DLD1 (cell line): ENCODE data around the gene TFF3.

Experiments
- in situ Hi-C: cut with HindIII; loops from 2 replicates; pipeline ENCODE4 v1.10.0; 2017; ENCODE audit warnings: low sequenced_read_pairs

The TFF3 gene, protein sequence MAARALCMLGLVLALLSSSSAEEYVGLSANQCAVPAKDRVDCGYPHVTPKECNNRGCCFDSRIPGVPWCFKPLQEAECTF

DNA sequence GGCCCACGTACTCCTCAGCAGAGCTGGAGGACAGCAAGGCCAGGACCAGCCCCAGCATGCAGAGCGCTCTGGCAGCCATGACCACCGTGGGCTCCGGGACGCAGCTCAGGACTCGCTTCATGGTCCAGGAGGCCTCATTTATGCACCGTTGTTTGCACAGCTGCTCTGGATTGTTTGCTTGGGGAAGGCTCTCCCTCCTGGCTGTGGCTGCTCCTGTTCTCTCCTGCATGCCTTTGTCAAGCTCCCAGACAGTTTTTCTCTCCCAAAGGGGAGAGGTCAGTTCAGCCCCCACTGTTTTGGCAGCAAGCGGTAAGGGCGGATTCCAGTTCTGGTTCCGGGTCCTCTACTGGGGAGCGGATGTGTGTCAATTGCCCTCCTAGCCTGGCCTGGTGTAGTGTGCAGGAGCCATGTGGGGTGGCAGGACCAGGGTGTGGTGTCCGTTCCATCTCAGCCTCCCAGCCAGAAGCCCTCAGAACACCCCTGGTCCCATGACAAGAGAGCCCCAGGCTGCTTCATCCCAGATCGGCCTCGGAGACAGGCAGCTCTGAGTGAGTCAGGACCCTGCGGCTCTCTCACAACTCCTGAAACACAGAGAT is at the start of gene TFF3:
TFF3 (minus strand) TSS at position 114 of the 596 bp plus-strand sequence; CDS start at position 79, 35 bp downstream.
- in situ Hi-C loops = no loop called here

DNA sequence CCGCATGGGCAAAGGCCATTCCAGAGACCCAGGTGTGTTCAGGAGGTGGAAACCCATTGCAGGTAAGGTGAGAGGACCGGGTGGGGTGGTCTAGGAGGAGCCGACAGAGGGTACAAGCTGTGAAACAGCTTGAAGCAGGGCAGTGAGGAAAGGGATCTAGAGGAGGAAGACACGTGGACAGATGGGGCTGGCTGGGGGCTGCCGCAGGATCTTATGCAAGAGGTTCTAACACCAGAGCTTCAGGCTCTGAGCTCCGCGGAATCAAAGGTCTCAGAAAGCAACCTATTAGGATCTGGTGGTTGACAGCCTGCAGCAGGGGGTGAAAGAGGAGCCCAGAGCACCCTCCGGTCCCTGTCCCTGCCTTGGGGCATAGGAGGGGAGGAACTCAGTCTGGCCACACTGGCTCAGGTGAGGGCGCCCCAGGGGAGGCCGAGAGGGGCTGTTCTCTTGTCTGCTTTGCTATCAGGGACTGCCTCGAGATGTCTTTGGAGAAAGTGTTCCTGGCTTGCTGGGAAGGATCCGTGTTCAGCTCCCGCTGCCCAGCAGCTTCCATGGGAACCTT is 49.2 kb upstream of the TFF3 start:
- in situ Hi-C loops = no loop called here

DNA sequence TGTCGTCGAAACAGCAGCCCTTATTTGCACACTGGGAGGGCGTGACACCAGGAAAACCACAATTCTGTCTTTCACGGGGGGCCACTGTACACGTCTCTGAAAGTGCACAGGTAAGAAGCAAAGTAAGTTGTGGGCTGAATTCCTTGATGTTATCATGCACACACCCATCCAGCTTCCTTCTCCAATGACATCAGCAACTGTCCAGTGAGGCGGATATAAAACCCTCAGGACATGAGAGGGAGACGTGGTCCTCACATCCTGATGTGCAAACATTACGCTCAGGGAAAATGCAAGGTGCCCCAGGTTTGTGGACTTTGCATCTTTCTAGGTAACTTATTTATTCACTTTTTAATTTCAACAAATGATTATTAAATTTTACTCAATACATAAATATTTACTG is 48.1 kb upstream of the TFF3 start:
- in situ Hi-C loops = no loop called here

DNA sequence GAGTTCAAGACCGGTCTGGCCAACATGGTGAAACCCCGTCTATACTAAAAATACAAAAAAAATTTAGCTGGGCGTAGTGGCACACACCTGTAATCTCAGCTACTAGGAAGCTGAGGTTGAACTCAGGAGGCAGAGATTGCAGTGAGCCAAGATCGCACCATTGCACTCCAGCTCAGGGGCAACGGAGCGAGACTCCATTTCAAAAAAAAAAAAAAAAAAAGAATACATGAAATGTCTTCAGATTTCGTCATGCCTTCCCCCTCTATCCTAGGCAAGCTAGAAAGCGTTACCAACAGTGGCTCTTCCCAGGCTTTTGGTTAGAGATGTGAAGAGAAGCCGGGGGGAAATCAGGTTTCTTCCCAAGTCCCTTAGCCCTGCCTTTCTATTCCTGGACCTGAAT is 47.5 kb upstream of the TFF3 start:
- in situ Hi-C loops = no loop called here

DNA sequence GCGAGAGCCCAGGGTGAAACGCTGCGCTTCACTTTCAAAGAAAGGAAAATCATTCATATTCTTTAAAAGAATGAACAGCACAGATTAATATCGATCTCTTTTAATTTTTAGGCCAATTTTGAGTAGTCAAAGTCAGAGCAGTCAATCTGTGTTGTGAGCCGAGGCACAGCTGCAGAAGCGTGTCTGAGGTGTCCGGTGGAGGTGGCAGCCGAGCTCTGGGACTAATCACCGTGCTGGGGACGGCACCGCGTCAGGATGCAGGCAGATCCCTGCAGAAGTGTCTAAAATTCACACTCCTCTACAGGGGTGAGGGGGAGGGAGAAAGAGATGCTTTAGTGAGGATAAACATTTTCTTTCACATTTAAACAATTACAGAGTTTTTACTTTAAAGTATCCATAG is 47.0 kb upstream of the TFF3 start:
- in situ Hi-C loops = no loop called here

DNA sequence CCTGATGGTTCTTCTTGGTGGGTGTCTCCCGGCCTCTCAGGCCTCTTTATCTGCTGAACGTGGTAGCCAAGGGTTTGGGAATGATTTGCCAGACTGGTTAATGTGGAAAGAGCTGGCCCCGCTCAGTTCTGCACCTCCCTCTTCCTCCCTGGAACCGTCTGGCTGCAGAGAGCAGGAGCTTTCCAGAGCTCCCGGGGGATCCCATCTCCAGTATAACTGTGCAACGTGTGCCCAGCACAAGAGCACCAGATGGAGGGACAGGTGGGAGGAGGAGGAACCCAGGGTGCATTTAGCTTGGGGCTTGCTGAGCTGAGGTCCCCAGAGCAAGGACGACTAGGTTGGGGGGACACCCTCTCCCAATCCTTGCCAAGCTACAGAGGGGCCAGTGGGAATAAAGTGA is 46.1 kb upstream of the TFF3 start:
- in situ Hi-C loops = no loop called here

DNA sequence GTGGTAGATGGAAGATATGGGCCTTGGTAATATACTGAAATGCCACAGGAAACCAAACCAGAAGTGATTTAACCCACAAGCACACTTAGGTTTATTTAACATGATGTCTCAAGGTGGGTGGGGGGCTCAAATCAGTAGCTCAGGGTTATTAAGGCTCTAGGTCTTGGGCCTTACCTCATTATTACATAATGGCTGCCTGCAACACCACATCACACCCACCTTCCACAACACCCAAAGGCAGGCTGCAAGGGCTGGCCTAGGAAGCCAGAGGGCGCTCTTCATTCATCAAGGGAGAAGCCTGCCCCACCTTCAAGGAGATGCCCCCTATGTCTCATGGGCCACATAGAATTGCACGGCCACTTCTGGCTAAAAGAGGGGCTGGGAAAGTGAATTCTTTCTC is 45.1 kb upstream of the TFF3 start:
- in situ Hi-C loops = no loop called here

DNA sequence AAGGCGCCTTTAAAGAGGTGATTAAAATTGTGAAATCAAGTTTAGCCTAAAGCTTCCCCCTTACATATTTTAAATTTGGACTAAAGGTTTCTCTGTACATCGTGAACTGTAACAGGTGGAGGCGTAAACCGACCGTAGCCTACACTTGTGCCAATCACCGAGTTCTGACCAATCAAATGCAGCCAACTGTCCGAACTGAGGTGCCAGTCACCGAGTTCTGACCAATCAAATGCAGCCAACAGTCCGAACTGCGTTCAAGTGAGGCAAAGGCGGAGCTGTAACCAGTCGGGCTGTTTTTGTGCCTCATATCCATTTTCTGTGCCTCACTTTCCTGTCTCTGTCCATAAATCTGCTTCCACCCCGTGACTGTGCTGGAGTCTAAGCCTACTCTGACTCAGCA is 43.7 kb upstream of the TFF3 start:
- in situ Hi-C loops = no loop called here

DNA sequence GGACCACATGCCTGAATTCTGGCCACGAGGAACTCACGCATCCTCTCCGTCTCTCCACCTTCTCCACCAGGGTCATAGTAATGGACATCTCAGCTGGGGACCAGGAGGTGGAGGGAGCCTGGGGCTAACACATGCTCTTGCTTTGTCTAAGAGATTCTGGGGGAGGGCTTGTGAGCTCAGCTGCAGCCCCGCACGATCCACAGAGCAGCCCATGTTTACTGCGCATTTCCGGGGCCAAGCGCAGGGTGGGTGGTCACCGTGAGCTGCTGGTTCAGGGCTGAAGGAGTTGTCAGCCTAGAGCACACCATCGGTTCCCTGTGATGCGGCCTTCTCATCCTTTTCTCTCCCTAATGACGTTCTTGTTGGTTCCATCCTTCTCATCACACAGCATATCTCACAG is 43.1 kb upstream of the TFF3 start:
- in situ Hi-C loops = no loop called here

DNA sequence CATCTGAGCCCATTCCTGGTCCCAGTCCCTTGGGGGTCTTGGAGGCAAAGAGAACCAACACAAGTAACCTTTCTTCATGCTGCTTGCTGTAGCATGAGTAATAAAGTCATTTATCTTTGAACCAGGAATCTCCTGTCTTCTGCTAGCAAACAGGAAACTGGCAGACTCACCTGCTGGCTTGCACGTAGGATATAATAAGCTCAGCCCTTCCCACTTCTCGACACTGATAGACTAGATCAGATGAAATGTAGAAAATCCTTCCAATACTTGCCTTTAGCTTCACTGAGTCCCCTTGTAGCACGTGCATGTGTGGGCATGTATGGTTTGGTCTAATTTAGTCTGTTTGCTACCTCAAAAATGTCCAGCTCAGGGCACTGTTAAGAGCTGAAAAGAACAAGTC is 42.1 kb upstream of the TFF3 start:
- in situ Hi-C loops = no loop called here

DNA sequence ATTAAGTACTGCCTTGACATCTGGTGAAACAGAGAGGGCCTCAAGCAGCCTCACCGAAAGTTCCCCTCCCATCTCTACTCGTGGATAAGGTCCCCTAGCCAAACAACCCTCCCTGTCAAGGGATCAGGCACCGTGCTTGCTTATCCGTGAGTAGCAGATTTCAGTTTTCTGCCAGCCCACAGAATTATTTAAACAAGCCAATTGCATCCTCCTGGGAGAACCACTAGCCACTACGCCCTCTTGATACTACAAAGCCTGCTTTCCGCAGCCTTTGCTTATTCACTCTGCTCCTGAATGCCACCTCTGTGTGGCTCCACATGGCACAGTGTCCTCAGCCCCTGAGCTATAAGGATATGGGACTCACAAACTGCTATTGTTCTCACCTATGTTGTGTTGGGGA is 41.4 kb upstream of the TFF3 start:
- in situ Hi-C loops = no loop called here

DNA sequence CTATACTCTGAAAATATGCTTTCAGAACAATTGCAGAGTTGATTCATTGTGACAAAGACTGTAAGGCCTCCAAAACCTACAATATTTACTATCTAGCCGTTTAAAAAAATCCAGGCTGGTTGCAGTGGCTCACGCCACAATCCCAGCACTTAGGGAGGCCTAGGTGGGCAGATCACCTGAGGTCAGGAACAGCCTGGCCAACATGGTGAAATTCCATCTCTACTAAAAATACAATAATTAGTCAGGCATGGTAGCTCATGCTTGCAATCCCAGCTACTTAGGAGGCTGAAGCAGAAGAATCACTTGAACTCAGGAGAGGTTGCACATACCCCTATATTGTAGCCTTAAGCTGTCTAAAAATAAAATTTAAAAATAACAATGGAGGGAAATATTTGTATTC is 40.8 kb upstream of the TFF3 start:
- in situ Hi-C loops = no loop called here

DNA sequence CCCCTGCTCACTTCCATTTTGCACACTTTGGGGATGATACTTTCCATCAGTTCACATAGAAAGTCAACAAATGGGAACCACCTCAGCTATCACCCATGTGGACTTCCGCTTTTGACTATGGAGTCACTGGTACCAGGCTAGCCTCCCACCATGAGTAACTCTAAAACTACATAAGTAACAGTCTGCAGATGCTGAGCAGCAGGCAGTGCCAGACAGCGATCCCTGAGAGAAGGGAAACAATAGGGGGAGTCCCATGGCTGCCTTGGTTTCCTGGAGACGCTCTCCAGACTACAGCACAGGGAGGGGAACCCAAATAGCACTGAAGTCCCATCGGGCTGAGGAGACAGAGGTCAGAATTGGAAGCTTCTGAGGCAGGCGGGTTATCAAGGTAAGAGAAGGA is 38.4 kb upstream of the TFF3 start:
- in situ Hi-C loops = no loop called here

DNA sequence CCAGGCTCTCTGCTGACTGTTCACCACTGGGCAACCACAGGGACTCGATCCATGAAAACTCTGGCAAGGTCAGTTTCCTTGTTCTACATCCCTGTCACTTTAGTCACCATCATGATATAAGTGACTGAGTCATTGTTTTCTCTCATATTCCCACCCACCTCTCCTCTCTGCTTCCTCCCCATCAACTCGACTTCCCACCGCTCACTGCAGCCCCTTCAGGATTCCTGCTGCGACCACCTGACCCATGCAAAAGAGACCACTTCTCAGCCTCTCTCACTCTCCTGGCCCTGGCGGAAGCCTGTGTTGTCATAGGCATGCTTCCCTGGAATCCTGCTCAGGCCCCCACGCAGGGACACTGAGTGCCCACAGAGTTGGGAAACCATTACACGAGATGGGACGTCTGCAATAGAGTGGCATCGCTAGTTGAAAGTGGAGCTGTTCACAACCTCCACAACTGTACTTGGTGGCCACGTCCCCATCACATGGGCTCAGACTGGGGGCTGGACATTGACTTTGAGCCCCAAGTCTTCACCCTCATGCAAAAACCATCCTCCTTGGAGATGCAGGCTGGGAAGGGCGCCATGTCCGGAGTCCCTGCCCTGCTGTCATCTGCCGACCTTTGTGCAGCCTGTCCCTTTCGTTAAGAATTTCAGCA is 37.4 kb upstream of the TFF3 start:
- in situ Hi-C loops = no loop called here

DNA sequence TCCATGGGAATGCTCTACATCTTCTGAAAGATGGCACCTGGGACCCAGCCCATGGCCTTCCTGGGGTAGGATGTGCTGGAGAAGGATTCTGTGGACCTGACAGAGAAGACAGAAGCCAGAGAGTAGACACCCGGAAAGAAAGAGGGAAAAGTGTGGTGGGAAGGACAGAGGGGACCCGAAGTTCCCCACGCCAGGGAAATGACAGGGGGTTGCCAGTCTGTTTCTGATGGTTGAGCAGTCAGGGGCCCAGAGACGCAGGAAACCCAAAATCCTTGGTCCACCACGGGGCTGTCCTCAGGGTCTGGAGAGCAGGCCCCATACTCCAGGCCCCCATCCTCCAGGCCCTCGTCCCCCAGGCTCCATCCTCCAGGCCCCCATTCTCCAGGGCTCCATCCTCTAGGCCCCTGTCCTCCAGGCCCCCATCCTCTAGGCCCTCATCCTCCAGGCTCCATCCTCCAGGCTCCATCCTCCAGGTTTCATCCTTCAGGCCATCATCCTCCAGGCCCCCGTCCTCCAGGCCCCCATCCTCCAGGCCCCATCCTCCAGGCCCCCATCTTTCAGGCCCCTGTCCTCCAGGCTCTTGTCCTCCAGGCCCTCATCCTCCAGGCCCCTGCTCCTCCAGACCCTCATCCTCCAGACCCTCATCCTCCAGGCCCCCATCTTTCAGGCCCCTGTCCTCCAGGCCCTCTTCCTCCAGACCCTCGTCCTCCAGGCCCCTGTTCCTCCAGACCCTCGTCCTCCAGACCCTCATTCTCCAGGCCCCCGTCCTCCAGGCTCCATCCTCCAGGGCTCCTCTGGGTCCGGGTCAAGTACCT is 36.6 kb upstream of the TFF3 start:
- in situ Hi-C loops = no loop called here

DNA sequence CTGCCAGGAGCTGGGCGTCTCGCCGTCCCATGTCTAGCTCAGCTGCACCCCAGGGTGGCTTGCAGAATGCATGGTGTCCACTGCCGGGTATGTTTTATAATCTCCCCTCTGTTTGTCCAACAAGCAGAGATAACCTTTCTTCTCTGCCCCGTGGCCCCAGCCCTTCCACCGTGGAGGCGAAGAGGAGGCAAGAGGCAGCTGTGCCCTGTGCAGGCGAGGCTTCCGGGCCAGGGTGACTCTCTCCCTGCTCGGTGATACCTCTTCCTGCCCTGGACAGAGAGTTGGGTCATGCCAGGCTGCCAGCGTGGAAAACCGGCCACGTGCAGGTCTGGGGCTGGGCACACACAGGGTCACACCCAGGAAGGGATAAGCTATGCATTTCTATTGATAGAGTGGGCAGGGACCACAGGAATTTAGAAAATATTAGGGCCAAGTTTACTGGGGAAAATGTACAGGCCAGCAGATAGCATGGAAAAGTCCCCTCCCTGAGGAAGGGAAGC is 35.8 kb upstream of the TFF3 start, which contains the start of gene TFF2:
TFF2 (minus strand) TSS at position 68 of the 500 bp plus-strand sequence; CDS start at position 31, 37 bp downstream.
- in situ Hi-C loops = no loop called here

DNA sequence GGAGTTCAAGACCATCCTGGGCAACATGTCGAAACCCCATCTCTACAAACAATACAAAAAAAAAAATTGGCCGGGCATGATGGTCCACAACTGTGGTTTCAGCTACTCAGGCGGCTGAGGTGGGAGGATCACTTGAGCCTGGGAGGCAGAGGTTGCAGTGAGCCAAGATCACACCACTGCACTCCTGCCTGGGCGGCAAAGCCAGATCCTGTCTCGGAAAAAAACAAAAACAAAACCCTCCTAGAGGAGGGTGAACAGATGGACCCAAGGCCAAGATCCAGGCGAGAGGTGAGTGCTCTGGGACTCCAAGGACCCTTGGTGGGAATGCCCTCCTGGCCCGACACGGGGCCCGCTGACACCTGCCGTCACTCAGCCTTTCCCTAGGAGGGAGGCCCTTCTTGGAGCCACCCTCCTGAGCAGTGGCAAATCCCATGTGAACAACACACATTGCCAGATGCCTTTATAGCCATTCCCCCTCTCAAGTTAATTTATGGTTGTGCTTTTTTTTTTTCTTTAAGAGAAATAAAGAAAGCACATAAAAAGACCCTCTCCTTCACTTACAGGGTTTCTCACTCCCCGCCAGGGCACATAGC is 35.2 kb upstream of the TFF3 start:
- in situ Hi-C loops = no loop called here

DNA sequence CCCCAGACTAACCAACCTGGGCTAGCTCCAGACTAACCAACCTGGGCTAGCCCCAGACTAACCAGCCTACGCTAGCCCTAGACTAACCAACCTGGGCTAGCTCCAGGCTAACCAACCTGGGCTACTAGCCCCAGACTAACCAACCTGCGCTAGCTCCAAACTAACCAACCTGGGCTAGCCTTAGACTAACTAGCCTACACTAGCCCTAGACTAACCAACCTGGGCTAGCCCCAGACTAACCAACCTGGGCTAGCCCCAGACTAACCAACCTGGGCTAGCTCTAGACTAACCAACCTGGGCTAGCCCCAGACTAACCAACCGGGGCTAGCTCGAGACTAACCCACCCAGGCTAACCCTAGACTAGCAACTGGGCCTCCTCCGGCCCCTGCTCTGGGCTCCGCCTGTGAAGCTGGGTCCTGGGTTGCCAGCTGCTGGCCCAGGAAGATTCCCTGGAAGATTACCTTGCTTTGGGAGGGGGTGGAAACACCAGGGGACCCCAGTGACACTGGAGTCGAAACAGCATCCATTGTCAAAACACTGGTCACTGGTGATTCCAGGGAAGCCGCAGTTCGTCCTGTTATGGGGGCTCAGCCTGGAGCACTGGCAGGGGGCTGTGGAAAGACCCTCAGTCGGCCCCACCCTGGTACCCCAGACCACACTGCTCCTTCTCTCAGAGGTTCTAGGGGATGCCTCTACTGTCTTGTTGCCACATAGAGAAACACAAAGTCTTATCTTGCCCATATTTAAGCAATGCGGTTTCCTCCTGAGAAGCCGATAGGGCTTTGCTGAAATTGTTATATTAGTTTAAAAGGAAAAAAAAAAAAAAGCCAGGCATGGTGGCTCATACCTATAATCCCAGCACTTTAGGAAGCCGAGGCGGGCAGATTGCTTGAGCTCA is 34.5 kb upstream of the TFF3 start:
- in situ Hi-C loops = no loop called here

DNA sequence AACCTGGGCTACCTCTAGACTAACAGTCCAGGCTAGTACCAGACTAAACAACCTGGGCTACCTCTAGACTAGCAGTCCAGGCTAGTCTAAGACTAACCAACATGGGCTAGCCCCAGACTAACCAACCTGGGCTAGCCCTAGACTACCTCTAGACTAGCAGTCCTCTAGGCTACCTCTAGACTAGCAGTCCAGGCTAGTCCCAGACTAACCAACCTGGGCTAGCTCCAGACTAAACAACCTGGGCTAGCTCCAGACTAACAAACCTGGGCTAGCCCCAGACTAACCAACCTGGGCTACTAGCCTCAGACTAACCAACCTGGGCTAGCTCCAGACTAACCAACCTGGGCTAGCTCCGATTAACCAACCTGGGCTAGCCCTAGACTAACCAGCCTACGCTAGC is 33.6 kb upstream of the TFF3 start:
- in situ Hi-C loops = no loop called here
